Stomach (tissue), 4 donors: ENCODE data around the gene DENND5A.

ENCODE experiments used
- CTCF ChIP-seq, 7 experiments: fragments of 450-650 bp in 4 of 7; fragments of 200-600 bp in 3 of 7; sonication (generic) in 3 of 7; IDR thresholded peaks; one replicate each; pipeline ENCODE4 v1.5.1; 2016 to 2019; ENCODE audit warnings: antibody characterized with exemption in 7 of 7, control low read depth in 2 of 7, mild to moderate bottlenecking in 1 of 7
- EP300 ChIP-seq: sonication (generic); formaldehyde crosslinking; IDR thresholded peaks from one replicate; pipeline ENCODE4 v1.6.1; 2017; ENCODE audit warnings: antibody characterized with exemption
- POLR2AphosphoS5 ChIP-seq, 3 donors: sonication (generic); formaldehyde crosslinking; IDR thresholded peaks; one replicate each; pipeline ENCODE4 v1.6.1; 2016; ENCODE audit warnings: antibody characterized with exemption in 3 of 3

GRCh38 chr11:9169595-9170295 lies 95.4 kb downstream of the DENND5A start:
- TF ChIP-seq CTCF (IDR thresholded peaks at IDR 0.05) (no peak), EP300 (no peak), POLR2AphosphoS5 (IDR thresholded peaks at IDR 0.05) (no peak)
